B cell (primary cell): ENCODE measurements around the gene NBEAL2. TPM values are rescaled to one million over a fixed set of nuclear protein-coding genes. Genes with fewer than 3 reads are reported as not detected.

ENCODE experiments used
- ATAC-seq: fragments of 200-7000 bp; cut with Tn5 transposase; one replicate; pipeline ENCODE4 v1.10.0; 2021; ENCODE audit warnings: low read depth, mild to moderate bottlenecking, moderate number of reproducible peaks, moderate library complexity
- CTCF ChIA-PET: fragments of 350-600 bp; sonication (Branson Sonifier 250); formaldehyde crosslinking; loops from one replicate; lab custom pipeline; 2021; ENCODE audit warnings: antibody characterized with exemption, inconsistent platforms; lab: Charles Lee
- POLR2A ChIA-PET: fragments of 350-600 bp; sonication (Branson Sonifier 250); formaldehyde crosslinking; loops from one replicate; lab custom pipeline; 2021; ENCODE audit warnings: antibody characterized with exemption; lab: Charles Lee
- DNase-seq: peaks from one replicate; pipeline ENCODE4 v3.0.0; 2013
- H2AFZ ChIP-seq: 2 replicates; pipeline ENCODE4 v1.6.1; 2012; ENCODE audit warnings: mild to moderate bottlenecking, low read depth, low read length; ENCODE audit not compliant: insufficient read depth, poor library complexity, severe bottlenecking
- H3K27ac ChIP-seq, 2 donors: 1 replicate in 1 of 2; 2 replicates in 1 of 2; pipeline ENCODE4 v1.5.1; 2012 to 2013; ENCODE audit warnings: low read length in 2 of 2, mild to moderate bottlenecking in 2 of 2, moderate library complexity in 1 of 2
- H3K27me3 ChIP-seq, 4 experiments: fragments of 200-600 bp in 1 of 4; sonication (generic) in 1 of 4; replicated peaks in 1 of 4; 1 replicate in 2 of 4; 2 replicates in 2 of 4; pipeline versions ENCODE4 v1.6.1 to v1.7.0; 2013 to 2016; ENCODE audit warnings: low read length in 3 of 4, mild to moderate bottlenecking in 2 of 4, mixed read lengths in 1 of 4, moderate library complexity in 1 of 4; ENCODE audit not compliant: insufficient read depth in 4 of 4, control insufficient read depth in 3 of 4; ENCODE audit errors: control extremely low read depth in 1 of 4
- H3K36me3 ChIP-seq, 2 experiments: replicated peaks in 1 of 2; 1 replicate in 1 of 2; 2 replicates in 1 of 2; pipeline versions ENCODE4 v1.6.1 to v1.7.1; 2013; ENCODE audit warnings: low read length in 1 of 2; ENCODE audit not compliant: insufficient read depth in 2 of 2, control insufficient read depth in 1 of 2; ENCODE audit errors: control extremely low read depth in 1 of 2, extremely low read depth in 1 of 2
- H3K4me1 ChIP-seq, 2 donors: fragments of 200-600 bp in 1 of 2; sonication (generic) in 1 of 2; 1 replicate in 1 of 2; 2 replicates in 1 of 2; pipeline versions ENCODE4 v1.5.1 to v1.6.1; 2013 to 2017; ENCODE audit warnings: low read length in 2 of 2; ENCODE audit not compliant: control insufficient read depth in 2 of 2, insufficient read depth in 2 of 2
- H3K4me2 ChIP-seq: replicated peaks from 2 replicates; pipeline ENCODE3; 2012; ENCODE audit warnings: mild to moderate bottlenecking, low read depth, low read length; ENCODE audit not compliant: poor library complexity, severe bottlenecking
- H3K4me3 ChIP-seq, 5 experiments: fragments of 200-600 bp in 1 of 5; sonication (generic) in 1 of 5; 1 replicate in 3 of 5; 2 replicates in 2 of 5; pipeline versions ENCODE4 v1.5.1 to v1.7.0; 2011 to 2016; ENCODE audit warnings: low read length in 4 of 5, mild to moderate bottlenecking in 4 of 5, low read depth in 2 of 5, control low read depth in 1 of 5, moderate library complexity in 1 of 5; ENCODE audit not compliant: insufficient read depth in 1 of 5; ENCODE audit errors: control extremely low read depth in 1 of 5, extremely low read depth in 1 of 5
- H3K79me2 ChIP-seq: fragments of 200-600 bp; sonication (generic); one replicate; pipeline ENCODE4 v1.6.0; 2016; ENCODE audit warnings: low read length; ENCODE audit not compliant: control insufficient read depth, insufficient read depth
- H3K9ac ChIP-seq: fragments of 200-600 bp; sonication (generic); 2 replicates; pipeline ENCODE4 v1.6.1; 2017; ENCODE audit warnings: mild to moderate bottlenecking, low read length, moderate library complexity
- H3K9me3 ChIP-seq, 3 donors: one replicate each; pipeline versions ENCODE4 v1.6.1 to v1.7.1; 2013; ENCODE audit warnings: low read length in 2 of 3; ENCODE audit not compliant: control insufficient read depth in 2 of 3, insufficient read depth in 1 of 3; ENCODE audit errors: control extremely low read depth in 1 of 3
- H4K20me1 ChIP-seq: 2 replicates; pipeline ENCODE4 v1.6.0; 2012; ENCODE audit warnings: mild to moderate bottlenecking, low read length; ENCODE audit not compliant: insufficient read depth, control insufficient read depth, poor library complexity, severe bottlenecking
- H3K27ac Mint-ChIP-seq: one replicate; pipeline ENCODE4 v1.8.0; 2021; ENCODE audit warnings: mixed read lengths
- H3K27me3 Mint-ChIP-seq: one replicate; pipeline ENCODE4 v1.8.0; 2021; ENCODE audit warnings: mixed read lengths
- H3K4me1 Mint-ChIP-seq: one replicate; pipeline ENCODE4 v1.8.0; 2021; ENCODE audit warnings: mixed read lengths
- H3K4me3 Mint-ChIP-seq: one replicate; pipeline ENCODE4 v1.8.0; 2021; ENCODE audit warnings: mixed read lengths
- H3K9me3 Mint-ChIP-seq: one replicate; pipeline ENCODE4 v1.8.0; 2022; ENCODE audit warnings: mixed read lengths; ENCODE audit not compliant: insufficient read depth
- EZH2 ChIP-seq: IDR thresholded peaks from 2 replicates; pipeline ENCODE4 v1.6.1; 2012; ENCODE audit warnings: borderline replicate concordance, low read depth, mild to moderate bottlenecking, moderate library complexity, low read length; ENCODE audit not compliant: insufficient read depth, poor library complexity, severe bottlenecking
- WGBS: methylation state at CpG from one replicate; pipeline ENCODE4 v1.1.5; 2013; ENCODE audit warnings: missing lambda C conversion rate; ENCODE audit not compliant: insufficient coverage; 5-methylcytosine and 5-hydroxymethylcytosine counted together
- intact Hi-C: fragments of 100-400 bp; cut with micrococcal nuclease; formaldehyde crosslinking; loops from one replicate; pipeline ENCODE4 v1.10.0; 2022
- polyA plus RNA-seq: library from polyadenylated mRNA; depleted of rRNA; stranded (reverse); fragments of >200 nt; gene quantifications from 2 replicates; pipeline ENCODE4 v1.2.3, GENCODE V29; 2012
- total RNA-seq, 2 donors: library from RNA; stranded (reverse); fragments of 120-200 nt in 1 of 2; gene quantifications; 1 replicate in 1 of 2; 2 replicates in 1 of 2; pipeline versions ENCODE4 v1.2.3 to v1.2.4, GENCODE V29; 2013 to 2022
- TF ChIP-seq, protein P1 (sequence below): fragments of 200-600 bp; IDR thresholded peaks from one replicate; pipeline ENCODE4 v1.8.0; 2022; ENCODE audit warnings: antibody characterized with exemption, mild to moderate bottlenecking

NBEAL2 gene
- total and polyA plus RNA-seq, 2 donors (not counting 1 experiment from before 2014, with no cell fraction given), result 63.8 to 155 TPM

DNA sequence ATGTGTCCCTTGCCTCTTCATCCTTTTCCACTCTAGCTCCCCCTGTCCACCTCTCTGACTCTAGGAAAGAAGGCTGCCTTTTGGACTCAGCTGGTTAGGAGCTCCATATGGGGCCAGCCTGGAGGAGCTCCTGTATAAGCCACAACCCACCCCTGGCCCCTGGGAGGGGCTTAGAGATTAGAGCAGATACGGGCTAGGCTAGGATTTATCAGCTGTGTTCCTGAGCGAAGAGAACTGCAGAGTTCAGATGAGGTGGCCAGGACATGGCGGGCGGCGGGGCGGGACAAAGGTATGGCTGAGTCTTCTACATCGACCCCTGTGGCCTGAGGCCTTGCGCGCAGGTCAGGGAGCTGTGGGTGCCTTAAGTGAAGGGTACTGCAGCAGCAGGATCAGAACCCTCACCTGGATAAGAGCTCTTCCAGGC lies 7.9 kb downstream of the NBEAL2 start:
- peak overlapping the region; percentile 83 for H3K4me2 ChIP-seq
- Mint-ChIP-seq H3K4me1 (peaks cover 76% of the 10 kb centered on the region), H3K9me3 (no peaks in the 10 kb centered on the region), H3K27ac (peak overlapping the region; percentile 90), H3K27me3 (no peaks in the 10 kb centered on the region), H3K4me3 (peak overlapping the region; percentile 70)
- WGBS, result 37% methylated on average over 7 of the region's 9 CpGs
- ChIA-PET CTCF (interaction anchor here (0.8 to 1.3 kb wide), 3 partner anchors 45 to 64 kb away, joined by 3 read pairs; no protein-coding TSS in a partner anchor), POLR2A (interaction anchor here (0.5 to 1.0 kb wide), 7 partner anchors 8 to 395 kb away, joined by 3 to 10 read pairs (median 4); partner anchors contain the start of genes CCDC12 and NBEAL2)
- no peaks in the 10 kb centered on the region for H3K9me3 ChIP-seq
- no peaks in the 10 kb centered on the region for H3K27me3 ChIP-seq
- ATAC-seq (no peak), DNase-seq (no peak)
- TF ChIP-seq EZH2, result no peak
- TF ChIP-seq, protein P1, sequence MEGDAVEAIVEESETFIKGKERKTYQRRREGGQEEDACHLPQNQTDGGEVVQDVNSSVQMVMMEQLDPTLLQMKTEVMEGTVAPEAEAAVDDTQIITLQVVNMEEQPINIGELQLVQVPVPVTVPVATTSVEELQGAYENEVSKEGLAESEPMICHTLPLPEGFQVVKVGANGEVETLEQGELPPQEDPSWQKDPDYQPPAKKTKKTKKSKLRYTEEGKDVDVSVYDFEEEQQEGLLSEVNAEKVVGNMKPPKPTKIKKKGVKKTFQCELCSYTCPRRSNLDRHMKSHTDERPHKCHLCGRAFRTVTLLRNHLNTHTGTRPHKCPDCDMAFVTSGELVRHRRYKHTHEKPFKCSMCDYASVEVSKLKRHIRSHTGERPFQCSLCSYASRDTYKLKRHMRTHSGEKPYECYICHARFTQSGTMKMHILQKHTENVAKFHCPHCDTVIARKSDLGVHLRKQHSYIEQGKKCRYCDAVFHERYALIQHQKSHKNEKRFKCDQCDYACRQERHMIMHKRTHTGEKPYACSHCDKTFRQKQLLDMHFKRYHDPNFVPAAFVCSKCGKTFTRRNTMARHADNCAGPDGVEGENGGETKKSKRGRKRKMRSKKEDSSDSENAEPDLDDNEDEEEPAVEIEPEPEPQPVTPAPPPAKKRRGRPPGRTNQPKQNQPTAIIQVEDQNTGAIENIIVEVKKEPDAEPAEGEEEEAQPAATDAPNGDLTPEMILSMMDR, result no peak
- H3K4me1 ChIP-seq, result peaks cover 50 to 62% of the 10 kb centered on the region in 2 donors
- intact Hi-C loops, result loop anchor here (1.0 kb wide), 1 partner anchor 8 kb away; the partner anchor contains the start of gene NBEAL2
- peak overlapping the region; percentile 50 for H2AFZ ChIP-seq
- H4K20me1 ChIP-seq, result peaks cover 42% of the 10 kb centered on the region
- H3K9ac ChIP-seq, result peak overlapping the region; percentile 51
- peaks cover 37% of the 10 kb centered on the region for H3K79me2 ChIP-seq
- peak overlapping the region in 4 of 5 experiments; percentile 21 to 41 (median 29) for H3K4me3 ChIP-seq
- H3K27ac ChIP-seq, result peak overlapping the region; percentile 28 to 64
- peaks cover 0 to 4% of the 10 kb centered on the region in 2 experiments for H3K36me3 ChIP-seq
